Urothelium cell line (cell line): ENCODE results near the gene SPRY2.

Source experiments
- DNase-seq: peaks from one replicate; pipeline ENCODE4 v3.0.0; 2011; ENCODE audit warnings: low spot score, mixed read lengths
- FAIRE-seq: peaks from 2 replicates; lab custom pipeline; 2011; peaks lifted over from hg19 to GRCh38; lab: Jason Lieb, UNC

Gene SPRY2

GRCh38 chr13:80341101-80341755 is at the start of gene SPRY2:
Gene SPRY2, minus strand, starts transcription at chr13:80341126. Its CDS starts 3,421 bp downstream, at chr13:80337705.
- FAIRE-seq: no peak

GRCh38 chr13:80390338-80390737 is 49.4 kb upstream of the SPRY2 start:
- no peak for DNase-seq
- FAIRE-seq: no peak

More at GRCh38 chr13:80341101-80341755, at the start of gene SPRY2:
- peak; percentile 84 for DNase-seq

GRCh38 chr13:80389073-80390038 is 48.4 kb upstream of the SPRY2 start:
- no peak for FAIRE-seq
- no peak for DNase-seq

GRCh38 chr13:80388506-80388905 is 47.6 kb upstream of the SPRY2 start:
- DNase-seq (no peak), FAIRE-seq (no peak)

- FAIRE-seq (no peak), DNase-seq (no peak)
Measured at GRCh38 chr13:80386592-80386991, 45.7 kb upstream of the SPRY2 start.

- DNase-seq (no peak), FAIRE-seq (no peak)
Measured at GRCh38 chr13:80386002-80386401, 45.1 kb upstream of the SPRY2 start.

- no peak for DNase-seq
- no peak for FAIRE-seq
Measured at GRCh38 chr13:80382576-80382975, 41.6 kb upstream of the SPRY2 start.

GRCh38 chr13:80379245-80379644 is 38.3 kb upstream of the SPRY2 start:
- peak; percentile 37 for DNase-seq
- FAIRE-seq: no peak

GRCh38 chr13:80376554-80376953 is 35.6 kb upstream of the SPRY2 start:
- DNase-seq (no peak), FAIRE-seq (no peak)

GRCh38 chr13:80374901-80375300 is 34.0 kb upstream of the SPRY2 start:
- DNase-seq (no peak), FAIRE-seq (no peak)

GRCh38 chr13:80374444-80374843 is 33.5 kb upstream of the SPRY2 start:
- FAIRE-seq (no peak), DNase-seq (no peak)

- FAIRE-seq: no peak
Measured at GRCh38 chr13:80371840-80372509, 31.0 kb upstream of the SPRY2 start.

GRCh38 chr13:80367473-80367872 is 26.5 kb upstream of the SPRY2 start:
- DNase-seq (no peak), FAIRE-seq (no peak)

More at GRCh38 chr13:80371840-80372509, 31.0 kb upstream of the SPRY2 start:
- no peak for DNase-seq

- DNase-seq: no peak
Measured at GRCh38 chr13:80363890-80364503, 23.1 kb upstream of the SPRY2 start.

GRCh38 chr13:80362481-80362880 is 21.6 kb upstream of the SPRY2 start:
- no peak for DNase-seq

More at GRCh38 chr13:80363890-80364503, 23.1 kb upstream of the SPRY2 start:
- no peak for FAIRE-seq

GRCh38 chr13:80361883-80362327 is 21.0 kb upstream of the SPRY2 start:
- no peak for FAIRE-seq
- DNase-seq: no peak

More at GRCh38 chr13:80362481-80362880, 21.6 kb upstream of the SPRY2 start:
- FAIRE-seq: no peak

GRCh38 chr13:80361298-80361697 is 20.4 kb upstream of the SPRY2 start:
- no peak for FAIRE-seq
- DNase-seq: no peak

- no peak for DNase-seq
- no peak for FAIRE-seq
Measured at GRCh38 chr13:80360453-80360800, 19.5 kb upstream of the SPRY2 start.

- FAIRE-seq: no peak
- DNase-seq: no peak
Measured at GRCh38 chr13:80359778-80360452, 19.0 kb upstream of the SPRY2 start.

- no peak for FAIRE-seq
Measured at GRCh38 chr13:80359414-80359777, 18.5 kb upstream of the SPRY2 start.

More at GRCh38 chr13:80359414-80359777, 18.5 kb upstream of the SPRY2 start:
- no peak for DNase-seq
